ENCODE results near the gene WWC2.

DNA sequence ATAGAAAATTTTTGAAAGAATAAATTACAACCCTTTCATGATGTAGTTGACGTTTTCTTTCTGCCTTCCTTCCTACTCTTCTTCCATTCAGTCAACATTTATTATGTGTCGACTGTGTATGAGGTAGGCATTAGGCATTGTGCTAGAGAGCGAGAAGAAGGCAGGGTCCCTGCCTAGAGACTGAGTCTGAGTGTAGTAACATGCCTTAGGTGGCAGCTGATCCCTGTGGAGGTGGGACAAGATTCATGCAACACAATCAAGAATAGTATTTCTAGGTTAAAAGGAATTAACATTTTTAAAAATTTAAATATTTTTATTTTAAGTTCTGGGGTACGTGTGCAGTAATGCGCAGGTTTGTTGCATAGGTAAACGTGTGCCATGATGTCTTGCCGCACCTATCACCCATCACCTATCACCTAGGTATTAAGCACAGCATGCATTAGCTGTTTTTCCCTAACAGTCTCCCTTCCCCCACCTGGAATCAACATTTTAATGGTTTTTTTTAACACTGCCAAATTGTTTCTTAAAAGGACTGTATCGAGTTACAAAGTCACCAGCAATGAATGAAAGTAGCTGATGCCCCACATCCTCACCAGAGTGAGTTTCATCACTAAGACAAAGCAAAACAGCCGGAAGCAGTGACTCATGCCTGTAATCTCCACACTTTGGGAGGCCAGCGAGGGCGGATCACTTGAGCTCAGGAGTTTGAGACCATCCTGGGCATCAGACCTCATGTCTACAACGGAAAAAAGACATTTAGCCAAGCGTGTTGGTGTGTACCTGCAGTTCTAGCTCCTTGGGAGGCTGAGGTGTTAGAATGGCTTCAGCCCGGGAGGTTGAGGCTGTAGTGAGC lies 84.0 kb downstream of the WWC2 start:
- TF ChIP-seq, protein P1, sequence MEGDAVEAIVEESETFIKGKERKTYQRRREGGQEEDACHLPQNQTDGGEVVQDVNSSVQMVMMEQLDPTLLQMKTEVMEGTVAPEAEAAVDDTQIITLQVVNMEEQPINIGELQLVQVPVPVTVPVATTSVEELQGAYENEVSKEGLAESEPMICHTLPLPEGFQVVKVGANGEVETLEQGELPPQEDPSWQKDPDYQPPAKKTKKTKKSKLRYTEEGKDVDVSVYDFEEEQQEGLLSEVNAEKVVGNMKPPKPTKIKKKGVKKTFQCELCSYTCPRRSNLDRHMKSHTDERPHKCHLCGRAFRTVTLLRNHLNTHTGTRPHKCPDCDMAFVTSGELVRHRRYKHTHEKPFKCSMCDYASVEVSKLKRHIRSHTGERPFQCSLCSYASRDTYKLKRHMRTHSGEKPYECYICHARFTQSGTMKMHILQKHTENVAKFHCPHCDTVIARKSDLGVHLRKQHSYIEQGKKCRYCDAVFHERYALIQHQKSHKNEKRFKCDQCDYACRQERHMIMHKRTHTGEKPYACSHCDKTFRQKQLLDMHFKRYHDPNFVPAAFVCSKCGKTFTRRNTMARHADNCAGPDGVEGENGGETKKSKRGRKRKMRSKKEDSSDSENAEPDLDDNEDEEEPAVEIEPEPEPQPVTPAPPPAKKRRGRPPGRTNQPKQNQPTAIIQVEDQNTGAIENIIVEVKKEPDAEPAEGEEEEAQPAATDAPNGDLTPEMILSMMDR (IDR thresholded peaks at IDR 0.05), result no peak
- no peak for TF ChIP-seq POLR2AphosphoS5 (IDR thresholded peaks at IDR 0.05; ENCODE audit: low read depth, low read length)
- no peak for TF ChIP-seq SIN3A (IDR thresholded peaks at IDR 0.05; ENCODE audit: borderline replicate concordance, insufficient read depth, low read depth, low read length)
- TF ChIP-seq TCF7L2 (IDR thresholded peaks at IDR 0.05; ENCODE audit: low read depth, low read length), result no peak
